Loucy (cell line): ENCODE data around the gene GDF2.

Experiments
- H2AFZ ChIP-seq: fragments of 200-600 bp; sonication (generic); 2 replicates; pipeline ENCODE4 v1.6.0; 2016; ENCODE audit warnings: antibody characterized with exemption, mild to moderate bottlenecking, low read length, moderate library complexity
- H3F3A ChIP-seq: fragments of 200-600 bp; 2 replicates; pipeline ENCODE4 v1.6.0; 2016; ENCODE audit warnings: antibody characterized with exemption, low read depth, mild to moderate bottlenecking
- H3K27me3 ChIP-seq: fragments of 200-600 bp; sonication (generic); 2 replicates; pipeline ENCODE4 v1.6.1; 2014; ENCODE audit warnings: low read length, mild to moderate bottlenecking; ENCODE audit not compliant: insufficient read depth, poor library complexity, severe bottlenecking
- H3K36me3 ChIP-seq: fragments of 200-600 bp; sonication (generic); 2 replicates; pipeline ENCODE4 v1.6.1; 2016; ENCODE audit warnings: low read length; ENCODE audit not compliant: insufficient read depth
- H3K4me1 ChIP-seq: fragments of 200-600 bp; sonication (generic); 2 replicates; pipeline ENCODE4 v1.5.1; 2014; ENCODE audit warnings: low read length, mild to moderate bottlenecking; ENCODE audit not compliant: insufficient read depth, poor library complexity, severe bottlenecking
- H3K4me2 ChIP-seq: fragments of 200-600 bp; sonication (generic); 2 replicates; pipeline ENCODE4 v1.6.0; 2014; ENCODE audit warnings: antibody characterized with exemption, low read length, low read depth, mild to moderate bottlenecking; ENCODE audit not compliant: poor library complexity, severe bottlenecking
- H3K4me3 ChIP-seq: fragments of 200-600 bp; sonication (generic); 2 replicates; pipeline ENCODE4 v1.5.1; 2014; ENCODE audit warnings: low read length, mild to moderate bottlenecking, mixed read lengths; ENCODE audit not compliant: poor library complexity, severe bottlenecking
- H3K79me2 ChIP-seq: fragments of 200-600 bp; sonication (generic); 2 replicates; pipeline ENCODE4 v1.6.1; 2014; ENCODE audit warnings: low read length; ENCODE audit not compliant: insufficient read depth
- H3K9ac ChIP-seq: fragments of 200-600 bp; sonication (generic); 2 replicates; pipeline ENCODE4 v1.6.0; 2014; ENCODE audit warnings: mild to moderate bottlenecking, low read depth, low read length, moderate library complexity; ENCODE audit not compliant: poor library complexity, severe bottlenecking
- H3K9me2 ChIP-seq: fragments of 200-600 bp; sonication (generic); replicated peaks from 2 replicates; pipeline ENCODE4 v1.6.1; 2016; ENCODE audit warnings: low read depth, low read length, mixed read lengths
- H3K9me3 ChIP-seq: fragments of 200-600 bp; sonication (generic); 2 replicates; pipeline ENCODE4 v1.6.1; 2014; ENCODE audit warnings: mild to moderate bottlenecking, antibody characterized with exemption, low read length, low read depth; ENCODE audit not compliant: insufficient read depth
- H4K20me1 ChIP-seq: fragments of 200-600 bp; sonication (generic); 2 replicates; pipeline ENCODE4 v1.6.0; 2014; ENCODE audit warnings: antibody characterized with exemption, low read length, mild to moderate bottlenecking; ENCODE audit not compliant: insufficient read depth, poor library complexity, severe bottlenecking
- EZH2phosphoT487 ChIP-seq: fragments of 200-600 bp; IDR thresholded peaks from 2 replicates; pipeline ENCODE4 v1.6.1; 2018; ENCODE audit warnings: antibody characterized with exemption, mild to moderate bottlenecking, moderate library complexity, borderline replicate concordance
- TF ChIP-seq, protein P1 (sequence below): fragments of 200-600 bp; sonication (generic); conservative IDR thresholded peaks from 2 replicates; pipeline ENCODE4 v1.5.1; 2014; ENCODE audit warnings: mild to moderate bottlenecking, antibody characterized with exemption, low read length

The GDF2 gene

DNA sequence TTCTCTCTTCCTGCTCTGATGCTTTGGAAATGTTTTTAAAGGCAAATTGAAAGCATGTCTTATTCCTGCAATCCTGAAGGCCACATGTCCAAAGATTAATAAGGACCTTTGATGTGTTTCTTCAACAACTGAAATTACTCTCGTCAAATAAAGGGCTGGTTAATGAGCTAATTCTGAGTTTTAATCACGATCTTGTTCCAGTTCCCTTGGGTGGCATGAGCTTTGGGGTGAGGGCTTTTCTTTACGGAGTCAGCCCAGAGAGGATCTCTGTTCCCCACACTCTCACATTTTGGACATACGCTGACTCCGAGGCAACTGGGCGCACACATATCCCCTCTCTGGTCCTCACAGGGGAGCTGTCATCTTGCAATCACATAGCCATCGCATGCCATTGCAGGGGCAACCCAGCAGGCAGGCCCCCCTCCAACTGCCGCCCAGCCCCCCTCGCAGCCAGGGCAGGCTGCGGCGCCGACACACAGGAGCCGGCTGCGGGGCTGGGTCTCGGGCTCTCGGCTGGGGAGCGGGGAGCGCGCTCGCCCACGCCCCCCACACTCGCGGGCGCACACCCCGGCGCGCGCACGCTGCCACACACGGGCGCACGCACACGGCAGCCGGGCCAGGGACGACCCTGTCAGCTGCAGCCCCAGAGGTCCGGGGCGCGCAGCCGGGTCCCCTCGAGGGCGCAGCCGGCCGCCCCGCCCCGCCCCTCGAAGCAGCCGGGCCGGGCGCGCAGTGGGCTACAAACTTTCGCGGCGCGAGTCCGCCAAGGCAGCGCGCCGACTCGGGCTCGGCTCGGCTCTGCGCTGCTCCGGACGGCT is 22.4 kb upstream of the GDF2 start, which contains the start of gene GDF10:
Gene GDF10 (plus strand): TSS at position 587 of the 818 bp plus-strand sequence. CDS start 455 bp downstream, outside the sequence.
- H3K36me3 ChIP-seq: no peaks in the 10 kb centered on the region
- H3F3A ChIP-seq: no peaks in the 10 kb centered on the region
- no peaks in the 10 kb centered on the region for H3K9me2 ChIP-seq
- H3K4me3 ChIP-seq: no peak within 1 kb of the TSS
- H3K9me3 ChIP-seq: no peaks in the 10 kb centered on the region
- peak within 1 kb of the TSS; percentile 9 for H3K9ac ChIP-seq
- H3K79me2 ChIP-seq: no peaks in the 10 kb centered on the region
- peaks cover 40% of the 10 kb centered on the region for H3K4me1 ChIP-seq
- no peaks in the 10 kb centered on the region for H3K27me3 ChIP-seq
- no peak for TF ChIP-seq EZH2phosphoT487
- TF ChIP-seq, protein P1, sequence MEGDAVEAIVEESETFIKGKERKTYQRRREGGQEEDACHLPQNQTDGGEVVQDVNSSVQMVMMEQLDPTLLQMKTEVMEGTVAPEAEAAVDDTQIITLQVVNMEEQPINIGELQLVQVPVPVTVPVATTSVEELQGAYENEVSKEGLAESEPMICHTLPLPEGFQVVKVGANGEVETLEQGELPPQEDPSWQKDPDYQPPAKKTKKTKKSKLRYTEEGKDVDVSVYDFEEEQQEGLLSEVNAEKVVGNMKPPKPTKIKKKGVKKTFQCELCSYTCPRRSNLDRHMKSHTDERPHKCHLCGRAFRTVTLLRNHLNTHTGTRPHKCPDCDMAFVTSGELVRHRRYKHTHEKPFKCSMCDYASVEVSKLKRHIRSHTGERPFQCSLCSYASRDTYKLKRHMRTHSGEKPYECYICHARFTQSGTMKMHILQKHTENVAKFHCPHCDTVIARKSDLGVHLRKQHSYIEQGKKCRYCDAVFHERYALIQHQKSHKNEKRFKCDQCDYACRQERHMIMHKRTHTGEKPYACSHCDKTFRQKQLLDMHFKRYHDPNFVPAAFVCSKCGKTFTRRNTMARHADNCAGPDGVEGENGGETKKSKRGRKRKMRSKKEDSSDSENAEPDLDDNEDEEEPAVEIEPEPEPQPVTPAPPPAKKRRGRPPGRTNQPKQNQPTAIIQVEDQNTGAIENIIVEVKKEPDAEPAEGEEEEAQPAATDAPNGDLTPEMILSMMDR: no peak
- no peaks in the 10 kb centered on the region for H4K20me1 ChIP-seq
- no peak within 1 kb of the TSS for H2AFZ ChIP-seq
- no peak within 1 kb of the TSS for H3K4me2 ChIP-seq

DNA sequence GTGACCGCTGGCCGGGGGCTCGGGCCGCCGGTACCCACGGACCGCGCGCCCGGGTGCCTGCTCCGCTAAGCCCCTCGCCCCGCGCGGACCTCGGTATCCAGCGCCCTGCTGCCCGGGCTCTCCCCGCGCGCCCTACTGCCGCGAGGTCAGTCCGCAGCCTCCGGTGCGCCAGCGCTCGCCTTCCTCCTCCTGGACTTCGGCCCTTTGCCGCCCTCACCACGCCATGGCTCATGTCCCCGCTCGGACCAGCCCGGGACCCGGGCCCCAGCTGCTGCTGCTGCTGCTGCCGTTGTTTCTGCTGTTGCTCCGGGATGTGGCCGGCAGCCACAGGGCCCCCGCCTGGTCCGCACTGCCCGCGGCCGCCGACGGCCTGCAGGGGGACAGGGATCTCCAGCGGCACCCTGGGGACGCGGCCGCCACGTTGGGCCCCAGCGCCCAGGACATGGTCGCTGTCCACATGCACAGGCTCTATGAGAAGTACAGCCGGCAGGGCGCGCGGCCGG is 21.8 kb upstream of the GDF2 start:
- Histone ChIP-seq H3K9me2 (no peaks in the 10 kb centered on the region), H3K4me1 (peaks cover 47% of the 10 kb centered on the region), H3F3A (peaks cover 2% of the 10 kb centered on the region), H3K4me2 (no peak overlapping the region), H3K9me3 (no peaks in the 10 kb centered on the region), H3K4me3 (no peak overlapping the region), H3K9ac (no peak overlapping the region), H2AFZ (no peak overlapping the region), H4K20me1 (no peaks in the 10 kb centered on the region), H3K36me3 (no peaks in the 10 kb centered on the region), H3K27me3 (no peaks in the 10 kb centered on the region), H3K79me2 (no peaks in the 10 kb centered on the region)
- TF ChIP-seq, protein P1: no peak
- no peak for TF ChIP-seq EZH2phosphoT487

DNA sequence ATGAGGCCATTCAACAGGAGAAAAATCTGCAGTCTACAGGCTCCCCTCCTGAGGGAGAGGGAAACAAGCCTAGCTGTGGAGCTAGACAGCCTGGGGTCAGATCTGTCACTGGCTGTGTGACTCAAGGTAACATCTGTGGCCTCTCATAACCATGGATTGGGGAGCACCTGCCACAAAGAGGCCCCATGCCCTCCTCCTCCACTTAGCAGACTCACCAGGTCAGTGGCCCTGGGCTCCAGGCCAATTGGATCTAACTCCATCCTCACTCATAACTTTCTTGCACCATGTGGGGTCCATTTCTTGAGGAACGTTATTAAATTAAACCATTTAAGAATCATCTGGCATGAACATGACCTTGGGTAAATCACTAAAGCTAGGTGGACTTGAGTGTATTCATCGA is 20.4 kb upstream of the GDF2 start:
- Histone ChIP-seq H3K4me3 (no peak overlapping the region), H3K9me2 (no peaks in the 10 kb centered on the region), H3K4me1 (peaks cover 60% of the 10 kb centered on the region), H2AFZ (peak overlapping the region; percentile 24; the same call in 1 of the 2 replicates), H3K9me3 (no peaks in the 10 kb centered on the region), H3K36me3 (no peaks in the 10 kb centered on the region), H4K20me1 (no peaks in the 10 kb centered on the region), H3K27me3 (no peaks in the 10 kb centered on the region), H3K79me2 (no peaks in the 10 kb centered on the region), H3K4me2 (no peak overlapping the region), H3F3A (peaks cover 12% of the 10 kb centered on the region), H3K9ac (peak overlapping the region; percentile 9)
- TF ChIP-seq EZH2phosphoT487: no peak
- TF ChIP-seq, protein P1: no peak
